Measurements from ENCODE around the gene ETFA. TPM values are rescaled to one million over a fixed set of nuclear protein-coding genes. Genes with fewer than 3 reads are reported as not detected.

Gene ETFA
- polyA plus RNA-seq, 3 donors = 62.1 to 178 (median 166) TPM

DNA sequence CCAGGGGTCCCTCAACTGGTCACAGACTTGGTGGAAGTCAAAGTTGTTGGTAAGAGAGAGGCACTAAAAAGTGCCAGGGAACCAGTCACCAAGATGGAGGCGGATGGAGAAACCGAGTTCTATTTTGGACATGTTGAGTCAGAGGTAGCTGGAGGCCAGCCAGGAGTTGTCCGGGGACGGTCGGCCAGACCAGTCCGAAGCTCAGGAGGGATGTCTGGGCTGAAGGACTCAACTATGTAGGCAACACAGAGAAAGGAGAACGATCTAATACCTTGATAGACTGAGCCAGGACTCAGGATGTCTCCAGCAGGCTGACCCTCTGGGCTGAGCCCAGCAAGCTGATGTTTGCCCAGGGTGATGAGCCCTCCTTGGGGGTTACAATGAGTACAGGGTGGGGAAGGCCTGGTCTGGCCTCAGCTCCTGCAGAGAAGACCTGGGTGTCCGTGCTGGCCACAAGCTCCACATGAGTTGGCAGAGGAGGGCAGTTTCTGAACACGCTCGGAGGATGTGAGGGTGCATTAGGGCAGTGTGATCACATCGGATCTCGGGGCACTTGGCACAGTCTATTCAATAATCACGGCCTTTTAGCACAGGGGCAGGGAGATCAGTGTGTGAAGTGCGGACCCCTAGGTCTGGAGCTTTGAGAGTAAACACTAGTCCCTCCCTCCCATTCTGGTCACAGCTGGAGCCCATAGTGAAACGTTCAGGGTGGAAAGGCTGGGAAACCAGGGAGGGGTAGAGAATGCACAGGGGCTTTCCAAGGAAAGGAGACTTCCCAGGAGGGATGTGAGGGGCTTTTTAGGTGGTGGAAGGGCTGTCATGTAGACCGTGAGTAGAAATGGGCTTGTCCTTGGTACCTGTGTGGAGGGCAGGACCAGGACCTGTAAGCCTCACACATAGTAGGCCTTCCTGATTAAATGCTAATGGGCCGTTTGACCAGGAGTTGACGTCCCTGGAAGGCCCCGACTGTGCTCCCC, 111.9 kb downstream of the ETFA start:
- WGBS (ENCODE audit: insufficient coverage) = 91% methylated on average over 11 of the region's 19 CpGs
- no peak overlapping the region for H3K4me2 ChIP-seq (replicated peaks; ENCODE audit: extremely low read depth, low read length, poor library complexity, severe bottlenecking)
- Mint-ChIP-seq H3K36me3 (peaks cover 5 to 6% of the 10 kb centered on the region in 2 donors), H3K27me3 (ENCODE audit: low read depth in 3 of 3) (peaks cover 0 to 6% (median 3%) of the 10 kb centered on the region in 3 donors), H3K27ac (peak overlapping the region in 3 of 7 donors; percentile 21 to 54 (median 33)), H3K9me3 (no peaks in the 10 kb centered on the region), H3K4me3 (no peak overlapping the region), H3K4me1 (peaks cover 11% of the 10 kb centered on the region)
- H3K27ac ChIP-seq (ENCODE audit: low read depth in 1 of 2, low read length in 2 of 2) = no peak overlapping the region
- no peaks in the 10 kb centered on the region for H3K79me2 ChIP-seq (ENCODE audit: insufficient read depth, low read length)
- H3K4me1 ChIP-seq (ENCODE audit: control insufficient read depth in 1 of 2, insufficient read depth in 2 of 2, low read length in 2 of 2) = peaks cover 0 to 4% of the 10 kb centered on the region in 2 donors
- DNase-seq = peak in 1 of 3 donors; percentile 2
- H3K9me3 ChIP-seq (replicated peaks in 1 of 2; ENCODE audit: control insufficient read depth in 1 of 2, insufficient read depth in 1 of 2, low read length in 2 of 2) = no peaks in the 10 kb centered on the region
- intact Hi-C loops (cut with micrococcal nuclease) = no loop called here
- H3K9ac ChIP-seq (ENCODE audit: insufficient read depth, low read length, poor library complexity, severe bottlenecking) = no peak overlapping the region
- no peaks in the 10 kb centered on the region for H3K27me3 ChIP-seq (ENCODE audit: control insufficient read depth in 2 of 2, insufficient read depth in 2 of 2, low read length in 2 of 2)
- H4K20me1 ChIP-seq (ENCODE audit: insufficient read depth, low read length) = no peaks in the 10 kb centered on the region
- H3K36me3 ChIP-seq (replicated peaks in 1 of 2; ENCODE audit: control insufficient read depth in 1 of 2, insufficient read depth in 2 of 2, low read length in 2 of 2) = no peaks in the 10 kb centered on the region
- TF ChIP-seq CTCF (IDR thresholded peaks at IDR 0.05) = no peak
- H2AFZ ChIP-seq (ENCODE audit: insufficient read depth, low read depth, low read length, poor library complexity, severe bottlenecking) = no peak overlapping the region
- no peak overlapping the region for H3K4me3 ChIP-seq (replicated peaks in 1 of 3; ENCODE audit: low read depth in 2 of 3, low read length in 3 of 3)

DNA sequence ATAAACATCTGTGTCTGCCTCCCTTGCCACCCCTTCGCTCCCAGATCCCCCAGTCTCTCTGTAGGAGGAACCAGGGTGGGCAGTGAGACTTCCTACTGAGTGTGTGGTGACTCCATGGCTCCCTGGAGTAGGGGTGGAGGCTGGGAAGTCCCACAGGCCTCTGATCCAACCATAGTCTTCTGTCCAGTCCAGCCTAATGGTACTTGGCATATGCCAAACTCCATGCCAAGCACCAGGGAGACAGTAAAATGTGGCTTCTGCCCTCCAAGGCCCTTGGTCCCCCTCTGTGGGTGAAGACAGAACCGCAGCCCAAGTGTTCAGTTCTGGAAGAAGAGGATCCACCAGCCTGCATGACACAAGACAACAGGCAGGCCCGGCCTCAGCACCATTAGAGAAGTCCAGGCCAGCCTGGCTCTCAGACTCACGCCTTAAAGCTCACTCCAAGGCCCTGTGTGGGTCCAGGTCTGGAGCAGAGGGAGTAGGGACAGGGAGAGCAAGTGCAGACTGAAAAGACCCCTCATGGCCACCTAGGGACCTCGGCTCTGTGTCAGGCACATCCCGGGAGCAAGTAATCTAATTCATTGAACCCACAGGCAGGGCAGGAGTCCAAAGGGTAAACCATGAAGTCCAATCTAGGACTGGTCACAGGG, 112.7 kb downstream of the ETFA start:
- Mint-ChIP-seq H3K4me1 (peaks cover 13% of the 10 kb centered on the region), H3K36me3 (peaks cover 3 to 4% of the 10 kb centered on the region in 2 donors), H3K4me3 (no peak overlapping the region), H3K27ac (peak overlapping the region in 1 of 7 donors; percentile 21), H3K9me3 (no peaks in the 10 kb centered on the region), H3K27me3 (ENCODE audit: low read depth in 3 of 3) (peaks cover 4 to 8% (median 6%) of the 10 kb centered on the region in 3 donors)
- intact Hi-C loops (cut with micrococcal nuclease) = no loop called here
- Histone ChIP-seq H2AFZ (ENCODE audit: insufficient read depth, low read depth, low read length, poor library complexity, severe bottlenecking) (no peak overlapping the region), H3K4me1 (ENCODE audit: control insufficient read depth in 1 of 2, insufficient read depth in 2 of 2, low read length in 2 of 2) (peaks cover 0 to 4% of the 10 kb centered on the region in 2 donors), H3K27me3 (ENCODE audit: control insufficient read depth in 2 of 2, insufficient read depth in 2 of 2, low read length in 2 of 2) (no peaks in the 10 kb centered on the region), H3K4me3 (replicated peaks in 1 of 3; ENCODE audit: low read depth in 2 of 3, low read length in 3 of 3) (no peak overlapping the region), H3K79me2 (ENCODE audit: insufficient read depth, low read length) (no peaks in the 10 kb centered on the region), H3K36me3 (replicated peaks in 1 of 2; ENCODE audit: control insufficient read depth in 1 of 2, insufficient read depth in 2 of 2, low read length in 2 of 2) (no peaks in the 10 kb centered on the region), H4K20me1 (ENCODE audit: insufficient read depth, low read length) (no peaks in the 10 kb centered on the region), H3K27ac (ENCODE audit: low read depth in 1 of 2, low read length in 2 of 2) (no peak overlapping the region), H3K9me3 (replicated peaks in 1 of 2; ENCODE audit: control insufficient read depth in 1 of 2, insufficient read depth in 1 of 2, low read length in 2 of 2) (no peaks in the 10 kb centered on the region), H3K9ac (ENCODE audit: insufficient read depth, low read length, poor library complexity, severe bottlenecking) (no peak overlapping the region), H3K4me2 (replicated peaks; ENCODE audit: extremely low read depth, low read length, poor library complexity, severe bottlenecking) (no peak overlapping the region)
- no peak for TF ChIP-seq CTCF (IDR thresholded peaks at IDR 0.05)
- DNase-seq = no peak
- WGBS (ENCODE audit: insufficient coverage) = 100% methylated on average over 3 of the region's 6 CpGs
